ENCODE measurements around the gene SUMO3.

- no peak for TF ChIP-seq CTCF (conservative IDR thresholded peaks at IDR 0.05; ENCODE audit: low read length)
- no peak for TF ChIP-seq EZH2phosphoT487 (IDR thresholded peaks at IDR 0.05; ENCODE audit: borderline replicate concordance)
Observed at GRCh38 chr21:44867464-44867863, 49.6 kb upstream of the SUMO3 start.

Measured in Loucy (cell line).